22Rv1 (cell line): ENCODE data around the gene TGDS.
"Not testable (repeated sequence)": the region's sequence is repeated elsewhere in the genome, so short reads cannot be mapped to it uniquely, and the experiment has no call there.

ENCODE experiments used
- H3K27ac ChIP-seq: fragments of 450-650 bp; 2 replicates; pipeline ENCODE4 v1.5.1; 2017
- CTCF ChIP-seq: fragments of 450-650 bp; IDR thresholded peaks from 2 replicates; pipeline ENCODE4 v1.5.1; 2017; ENCODE audit warnings: mild to moderate bottlenecking
- ZFX ChIP-seq: fragments of 450-650 bp; IDR thresholded peaks from 2 replicates; pipeline ENCODE4 v1.6.1; 2017; ENCODE audit warnings: antibody characterized with exemption, borderline replicate concordance

Gene TGDS

GRCh38 chr13:94537740-94538630 lies 58.0 kb downstream of the TGDS start:
- TF ChIP-seq ZFX (no peak), CTCF (no peak)
- H3K27ac ChIP-seq, result no peak overlapping the region

DNA sequence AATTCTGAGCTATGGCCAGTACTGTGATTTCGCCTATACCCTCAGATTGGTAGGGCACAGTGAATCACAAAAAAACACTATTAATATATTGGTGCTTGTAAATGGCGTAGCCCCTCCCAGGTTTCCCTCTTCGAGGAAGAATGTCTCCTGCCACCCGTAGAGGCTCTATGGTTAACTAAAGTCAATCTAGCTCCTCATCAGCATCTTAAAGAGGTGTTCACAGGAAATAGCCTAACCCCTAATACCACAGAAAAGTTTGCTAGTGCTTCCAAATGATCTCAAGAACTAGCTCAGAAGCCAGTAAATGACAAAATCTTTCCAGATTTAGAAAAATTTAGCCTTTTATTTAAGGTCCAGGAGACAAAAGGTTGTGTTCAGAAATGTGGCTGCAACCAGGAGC lies 60.2 kb downstream of the TGDS start:
- no peak overlapping the region for H3K27ac ChIP-seq

DNA sequence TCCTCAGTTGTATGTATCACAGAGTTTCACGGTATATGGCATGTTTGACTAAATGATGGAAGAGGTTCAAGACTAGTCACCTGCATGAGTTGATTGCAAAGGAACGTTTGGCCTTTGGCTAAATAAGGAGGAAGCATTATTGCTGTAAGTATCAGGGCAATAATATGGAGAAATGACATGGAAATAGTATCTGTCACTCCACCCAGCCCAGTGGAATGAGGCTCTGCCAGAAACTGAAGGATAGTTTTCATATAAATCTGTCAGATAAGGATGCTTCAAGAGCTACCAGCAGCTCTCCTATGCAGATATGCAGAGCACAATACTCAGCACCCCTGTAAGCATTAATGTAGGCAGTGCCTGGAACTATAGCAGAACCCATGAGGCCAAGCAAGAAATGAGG lies 60.7 kb downstream of the TGDS start:
- no peak overlapping the region for H3K27ac ChIP-seq
- TF ChIP-seq ZFX (no peak), CTCF (no peak)

More for the DNA sequence above, 60.2 kb downstream of the TGDS start:
- no peak for TF ChIP-seq CTCF
- no peak for TF ChIP-seq ZFX

GRCh38 chr13:94534166-94534565 lies 61.8 kb downstream of the TGDS start:
- H3K27ac ChIP-seq, result no peak overlapping the region
- TF ChIP-seq ZFX (no peak), CTCF (no peak)

- not testable (repeated sequence) for H3K27ac ChIP-seq
These were observed 63.7 kb downstream of the TGDS start for GRCh38 chr13:94532278-94532677.

DNA sequence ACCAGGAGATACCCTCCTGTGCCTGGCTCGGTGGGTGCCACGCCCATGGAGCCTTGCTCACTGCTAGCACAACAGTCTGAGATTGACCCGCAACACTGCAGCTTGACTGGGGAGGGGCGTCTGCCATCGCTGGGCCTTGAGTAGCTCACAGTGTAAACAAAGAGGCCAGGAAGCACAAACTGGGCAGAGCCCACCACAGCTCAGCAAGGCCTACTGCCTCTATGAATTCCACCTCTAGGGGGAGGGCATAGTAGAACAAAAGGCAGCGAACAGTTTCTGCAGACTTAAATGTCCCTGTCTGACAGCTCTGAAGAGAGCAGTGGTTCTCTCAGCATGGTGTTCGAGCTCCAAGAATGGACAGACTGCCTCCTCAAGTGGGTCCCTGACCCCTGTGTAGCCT lies 69.0 kb downstream of the TGDS start:
- H3K27ac ChIP-seq, result not testable (repeated sequence)

- no peak for TF ChIP-seq ZFX
- TF ChIP-seq CTCF, result no peak
- no peak overlapping the region for H3K27ac ChIP-seq
These were observed 70.2 kb downstream of the TGDS start for GRCh38 chr13:94525781-94526180.

DNA sequence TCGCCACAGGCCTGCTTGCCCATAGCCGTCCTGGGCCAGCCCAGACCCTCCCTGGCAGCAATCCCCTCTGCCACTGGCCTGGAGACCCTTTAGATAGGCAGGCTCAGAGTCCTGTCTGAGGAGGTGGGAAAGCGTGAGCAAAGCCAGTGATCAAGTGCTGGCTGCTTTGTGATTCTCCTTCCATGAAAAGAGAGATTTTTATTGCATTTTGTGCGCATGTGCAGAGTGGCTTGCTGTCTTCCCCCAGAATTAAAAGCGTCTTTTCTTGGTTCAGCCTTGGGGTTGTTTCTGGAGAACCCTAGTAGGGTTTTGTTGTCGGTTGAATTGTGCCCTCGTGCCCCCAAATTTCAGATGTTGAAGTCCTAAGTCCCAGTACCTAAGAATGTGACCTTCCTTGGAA lies 71.5 kb downstream of the TGDS start:
- H3K27ac ChIP-seq, result no peak overlapping the region
- TF ChIP-seq ZFX, result no peak
- TF ChIP-seq CTCF, result no peak
